Measurements from ENCODE around the gene TVP23A. TPM values are rescaled to one million over a fixed set of nuclear protein-coding genes. Genes with fewer than 3 reads are reported as not detected.
A peak's percentile ranks its signal among the peaks of the same experiment; 100 is the strongest.
"Not testable (repeated sequence)": the region's sequence is repeated elsewhere in the genome, so short reads cannot be mapped to it uniquely, and the experiment has no call there.

Gene TVP23A
- total RNA-seq, 1 donor from 2014 or later, result 0.07 TPM

DNA sequence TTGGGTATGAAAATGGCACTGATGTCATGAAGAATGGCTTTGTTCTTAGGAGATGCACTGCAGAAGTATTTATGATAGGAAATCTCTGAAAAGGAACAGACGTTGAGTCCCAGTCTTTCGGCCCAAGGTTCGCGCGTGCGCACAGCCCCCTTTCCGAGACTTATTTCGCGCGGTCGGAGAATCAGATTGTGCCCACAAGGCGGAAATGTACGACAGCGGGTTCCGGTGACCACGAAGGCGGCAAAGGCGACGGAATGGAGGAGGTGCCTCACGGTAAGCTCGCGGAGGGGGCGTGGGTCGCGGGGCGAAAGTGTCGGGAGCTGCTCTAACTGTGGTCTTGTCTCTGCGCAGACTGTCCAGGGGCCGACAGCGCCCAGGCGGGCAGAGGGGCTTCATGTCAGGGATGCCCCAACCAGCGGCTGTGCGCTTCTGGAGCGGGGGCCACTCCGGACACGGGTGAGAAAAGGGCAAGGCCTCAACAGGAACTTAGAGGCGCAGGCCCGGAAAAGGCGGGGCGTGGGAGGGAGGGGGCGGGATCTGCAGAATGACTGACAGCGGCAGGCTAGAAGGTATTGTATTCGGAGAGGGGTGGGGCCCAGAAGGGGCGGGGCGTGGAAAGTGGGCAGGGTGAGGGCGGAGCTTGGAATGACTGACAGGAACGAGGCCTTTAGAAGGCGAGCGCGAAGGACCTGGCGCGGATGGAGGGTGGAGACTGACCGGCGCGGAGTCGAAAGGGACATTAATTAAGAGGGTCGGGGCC is 74.8 kb downstream of the TVP23A start, which contains the start of gene NUBP1:
Gene NUBP1, plus strand, starts transcription at position 233 of the 760 bp plus-strand sequence. Its CDS starts 22 bp downstream, at position 255.
- H3K27me3 Mint-ChIP-seq (ENCODE audit: low read depth), result no peaks in the 10 kb centered on the region
- peaks cover 4% of the 10 kb centered on the region for H3K36me3 Mint-ChIP-seq (ENCODE audit: low read depth)
- H3K27ac Mint-ChIP-seq (ENCODE audit: unreplicated experiment), result peak within 1 kb of the TSS; percentile 99
- peak within 1 kb of the TSS; percentile 84 for H3K4me3 Mint-ChIP-seq (ENCODE audit: unreplicated experiment)
- TF ChIP-seq, protein P1, sequence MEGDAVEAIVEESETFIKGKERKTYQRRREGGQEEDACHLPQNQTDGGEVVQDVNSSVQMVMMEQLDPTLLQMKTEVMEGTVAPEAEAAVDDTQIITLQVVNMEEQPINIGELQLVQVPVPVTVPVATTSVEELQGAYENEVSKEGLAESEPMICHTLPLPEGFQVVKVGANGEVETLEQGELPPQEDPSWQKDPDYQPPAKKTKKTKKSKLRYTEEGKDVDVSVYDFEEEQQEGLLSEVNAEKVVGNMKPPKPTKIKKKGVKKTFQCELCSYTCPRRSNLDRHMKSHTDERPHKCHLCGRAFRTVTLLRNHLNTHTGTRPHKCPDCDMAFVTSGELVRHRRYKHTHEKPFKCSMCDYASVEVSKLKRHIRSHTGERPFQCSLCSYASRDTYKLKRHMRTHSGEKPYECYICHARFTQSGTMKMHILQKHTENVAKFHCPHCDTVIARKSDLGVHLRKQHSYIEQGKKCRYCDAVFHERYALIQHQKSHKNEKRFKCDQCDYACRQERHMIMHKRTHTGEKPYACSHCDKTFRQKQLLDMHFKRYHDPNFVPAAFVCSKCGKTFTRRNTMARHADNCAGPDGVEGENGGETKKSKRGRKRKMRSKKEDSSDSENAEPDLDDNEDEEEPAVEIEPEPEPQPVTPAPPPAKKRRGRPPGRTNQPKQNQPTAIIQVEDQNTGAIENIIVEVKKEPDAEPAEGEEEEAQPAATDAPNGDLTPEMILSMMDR (IDR thresholded peaks at IDR 0.05), result no peak
- no peaks in the 10 kb centered on the region for H3K9me3 Mint-ChIP-seq (ENCODE audit: low read depth)
- DNase-seq (ENCODE audit: low spot score), result peak; percentile 97
- peaks cover 28% of the 10 kb centered on the region for H3K4me1 Mint-ChIP-seq (ENCODE audit: low read depth)

- H3K27me3 Mint-ChIP-seq (ENCODE audit: low read depth), result no peaks in the 10 kb centered on the region
- no peaks in the 10 kb centered on the region for H3K9me3 Mint-ChIP-seq (ENCODE audit: low read depth)
These were observed 75.4 kb downstream of the TVP23A start for GRCh38 chr16:10743227-10743609.

DNA sequence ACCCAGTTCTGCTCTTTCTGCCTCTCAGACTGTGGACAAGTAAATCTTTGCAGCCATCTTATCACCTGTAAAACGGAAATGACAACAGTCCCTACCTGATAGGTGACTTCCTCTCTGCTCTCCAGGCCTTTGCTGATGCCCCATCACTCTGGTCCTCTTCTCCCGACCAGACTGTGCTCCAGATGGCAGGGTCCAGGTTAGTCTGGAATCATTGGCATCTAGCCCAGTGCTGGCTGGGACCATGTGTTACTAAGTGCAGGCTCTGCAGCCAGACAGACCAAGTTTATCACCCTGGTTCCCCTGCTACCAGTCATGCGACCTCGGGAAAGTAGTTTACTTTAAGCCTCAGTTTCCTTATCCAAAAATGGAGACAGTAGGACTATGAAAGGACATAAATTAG is 76.8 kb downstream of the TVP23A start:
- no peaks in the 10 kb centered on the region for H3K36me3 Mint-ChIP-seq (ENCODE audit: low read depth)
- DNase-seq (ENCODE audit: low spot score), result no peak
- peaks cover 40% of the 10 kb centered on the region for H3K4me1 Mint-ChIP-seq (ENCODE audit: low read depth)
- H3K9me3 Mint-ChIP-seq (ENCODE audit: low read depth), result no peaks in the 10 kb centered on the region
- H3K27me3 Mint-ChIP-seq (ENCODE audit: low read depth), result no peaks in the 10 kb centered on the region
- TF ChIP-seq, protein P1 (IDR thresholded peaks at IDR 0.05), result no peak
- H3K27ac Mint-ChIP-seq (ENCODE audit: unreplicated experiment), result no peak overlapping the region
- H3K4me3 Mint-ChIP-seq (ENCODE audit: unreplicated experiment), result no peak overlapping the region

More at GRCh38 chr16:10743227-10743609, 75.4 kb downstream of the TVP23A start:
- Mint-ChIP-seq H3K4me3 (ENCODE audit: unreplicated experiment) (peak overlapping the region; percentile 84), H3K36me3 (ENCODE audit: low read depth) (peaks cover under 1% of the 10 kb centered on the region), H3K4me1 (ENCODE audit: low read depth) (peaks cover 33% of the 10 kb centered on the region), H3K27ac (ENCODE audit: unreplicated experiment) (peak overlapping the region; percentile 99)
- no peak for DNase-seq (ENCODE audit: low spot score)
- TF ChIP-seq, protein P1 (IDR thresholded peaks at IDR 0.05), result no peak

GRCh38 chr16:10741249-10741648 is 77.3 kb downstream of the TVP23A start:
- not testable (repeated sequence) for H3K4me3 Mint-ChIP-seq (ENCODE audit: unreplicated experiment); H3K36me3 Mint-ChIP-seq (ENCODE audit: low read depth); H3K9me3 Mint-ChIP-seq (ENCODE audit: low read depth); H3K27ac Mint-ChIP-seq (ENCODE audit: unreplicated experiment); H3K27me3 Mint-ChIP-seq (ENCODE audit: low read depth)
- H3K4me1 Mint-ChIP-seq (ENCODE audit: low read depth), result peaks cover 40% of the 10 kb centered on the region
- DNase-seq (ENCODE audit: low spot score), result peak; percentile 53

- DNase-seq (ENCODE audit: low spot score), result no peak
- Mint-ChIP-seq H3K9me3 (ENCODE audit: low read depth) (no peaks in the 10 kb centered on the region), H3K27me3 (ENCODE audit: low read depth) (no peaks in the 10 kb centered on the region), H3K36me3 (ENCODE audit: low read depth) (no peaks in the 10 kb centered on the region), H3K4me3 (ENCODE audit: unreplicated experiment) (no peak overlapping the region), H3K27ac (ENCODE audit: unreplicated experiment) (no peak overlapping the region), H3K4me1 (ENCODE audit: low read depth) (peaks cover 40% of the 10 kb centered on the region)
- TF ChIP-seq, protein P1 (IDR thresholded peaks at IDR 0.05), result no peak
These were observed 77.8 kb downstream of the TVP23A start for GRCh38 chr16:10740845-10741208.

Data from chondrocyte (in vitro differentiated cells).